TTC549 (cell line): ENCODE measurements around the gene ABI3BP.

ENCODE experiments used
- FAIRE-seq: peaks from 2 replicates; lab custom pipeline; 2012; peaks lifted over from hg19 to GRCh38; lab: Jason Lieb, UNC

ABI3BP gene

DNA sequence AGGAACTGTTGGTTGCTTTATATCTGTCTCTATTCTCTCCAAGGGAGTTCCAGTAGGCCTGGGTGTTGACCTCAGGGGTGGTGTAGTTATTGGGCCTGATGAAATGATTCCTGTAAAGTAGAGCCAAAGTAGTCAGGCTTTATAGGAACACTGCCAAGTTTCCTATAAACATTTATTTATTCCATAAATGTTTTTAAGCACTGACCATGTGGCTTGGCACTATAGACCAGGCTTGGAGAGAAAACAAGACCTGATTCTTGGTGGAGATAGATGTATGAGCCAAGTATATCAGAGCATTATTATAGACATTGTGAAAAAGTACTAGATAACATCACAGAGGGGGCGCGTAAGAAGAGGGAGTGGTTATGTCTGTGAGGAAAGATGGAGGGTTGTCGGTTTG, 218.0 kb downstream of the ABI3BP start:
- FAIRE-seq: no peak

DNA sequence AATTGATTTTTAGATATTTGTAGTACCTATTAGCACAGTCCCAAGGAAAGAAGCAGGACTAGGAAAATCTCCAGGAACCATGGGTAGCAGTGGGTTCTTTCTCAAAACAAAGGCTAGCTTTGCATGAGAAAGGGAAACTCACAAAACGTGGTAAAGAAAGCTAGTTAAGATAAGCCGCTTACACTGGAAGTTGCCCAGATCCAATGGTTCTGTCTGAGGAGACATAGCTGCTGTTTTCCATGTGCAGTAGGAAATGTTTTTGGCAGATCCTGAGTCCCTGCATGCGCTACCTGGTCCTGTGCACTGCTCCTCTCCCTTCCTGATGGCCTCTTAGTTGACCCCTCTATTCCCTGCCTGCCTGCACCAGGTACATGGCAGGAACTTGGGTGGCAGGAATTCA, 223.5 kb downstream of the ABI3BP start:
- no peak for FAIRE-seq

DNA sequence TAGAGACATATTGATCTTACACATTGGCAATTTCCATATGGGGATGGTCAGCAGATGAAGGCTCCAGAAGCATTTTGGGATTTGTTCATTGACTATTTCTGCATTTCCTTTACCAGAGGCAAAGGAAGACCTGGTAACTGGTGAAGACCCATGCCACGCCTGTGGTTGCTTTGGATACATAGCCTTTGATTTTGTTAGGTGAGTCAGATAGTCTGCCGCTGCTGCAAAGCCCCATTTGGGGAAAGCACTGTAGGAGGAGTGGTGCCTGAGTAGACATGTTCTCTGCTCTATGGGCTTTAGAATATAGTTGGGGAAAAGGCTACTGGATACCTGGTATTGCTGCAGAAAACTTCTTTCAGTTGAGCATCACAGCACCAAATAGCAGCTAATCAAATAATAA, 227.2 kb downstream of the ABI3BP start:
- FAIRE-seq: no peak

DNA sequence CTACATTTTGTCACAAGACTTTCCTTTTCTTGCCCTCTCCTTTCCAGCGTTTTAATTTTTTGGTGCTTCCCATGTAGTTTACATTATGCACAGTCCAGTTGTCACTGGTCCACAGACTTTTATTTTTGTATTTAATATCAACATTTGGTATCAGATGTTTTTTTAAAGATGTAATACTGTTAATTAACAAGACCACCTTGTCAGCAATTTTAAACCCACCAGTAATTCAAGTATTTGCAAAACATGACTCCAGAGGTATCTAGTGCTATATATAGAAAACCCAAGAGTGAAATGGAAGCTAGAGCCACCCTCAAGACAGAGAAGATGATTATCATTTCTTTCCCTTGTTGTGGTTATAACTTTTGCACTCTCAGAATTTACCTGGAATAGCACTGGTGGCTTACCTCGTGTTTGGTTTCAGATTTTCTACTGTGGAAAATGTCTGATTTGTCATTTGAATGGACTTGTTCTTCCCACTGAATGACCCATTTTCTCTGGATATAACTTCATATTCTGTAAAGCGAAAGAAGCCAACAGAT, 227.7 kb downstream of the ABI3BP start:
- no peak for FAIRE-seq

DNA sequence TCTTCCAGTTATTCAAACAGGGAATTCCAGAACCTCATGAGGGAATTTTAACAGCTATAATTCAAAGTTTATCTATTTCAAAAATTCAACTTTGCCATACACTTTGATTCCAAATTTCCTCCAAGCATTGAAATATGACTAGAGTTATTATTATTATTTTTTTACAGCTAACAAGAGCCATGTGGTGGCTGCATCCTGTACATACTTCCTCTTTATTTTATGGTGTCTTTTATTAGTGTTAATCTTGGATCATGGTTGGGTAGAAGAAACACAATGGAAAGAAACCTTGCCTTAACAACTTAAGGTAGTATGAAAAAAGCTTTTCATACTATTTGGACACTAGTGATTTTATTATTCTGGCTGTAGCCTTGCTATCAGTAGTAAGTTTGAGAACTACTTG, 231.3 kb downstream of the ABI3BP start:
- FAIRE-seq: no peak

DNA sequence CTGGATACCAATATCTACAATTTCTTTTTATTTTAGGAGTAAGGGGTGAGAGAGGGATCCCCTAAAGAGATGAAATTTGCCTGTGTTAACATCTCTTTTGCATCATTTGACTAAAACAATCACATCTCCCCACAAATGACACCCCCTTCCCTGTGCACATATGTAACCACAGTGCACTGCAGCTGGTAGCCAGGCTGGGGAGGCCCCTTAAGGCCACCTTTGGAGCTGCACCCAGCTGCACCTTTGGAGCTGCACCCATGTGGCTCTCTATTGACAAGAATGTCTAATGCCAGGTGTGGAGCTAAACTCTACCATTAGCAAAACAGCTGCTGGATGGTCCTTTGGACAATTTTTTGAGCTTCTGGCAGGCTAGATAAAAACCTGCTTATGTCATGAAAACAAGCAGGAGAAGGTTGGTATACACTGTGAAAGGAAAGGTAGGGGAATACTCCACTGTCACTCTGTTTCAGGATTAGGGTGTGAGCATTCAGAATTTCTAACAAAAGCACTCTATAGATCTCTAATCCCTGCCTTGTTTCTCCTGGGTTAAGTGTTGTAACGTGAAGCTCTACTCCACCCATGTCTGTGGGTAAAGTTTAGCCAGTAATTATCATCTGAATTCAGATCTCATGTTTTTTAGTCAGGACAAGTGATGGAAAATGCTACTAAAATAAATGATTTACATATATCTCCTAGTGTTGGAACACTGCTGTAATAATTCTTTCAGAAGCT, 231.8 kb downstream of the ABI3BP start:
- no peak for FAIRE-seq

DNA sequence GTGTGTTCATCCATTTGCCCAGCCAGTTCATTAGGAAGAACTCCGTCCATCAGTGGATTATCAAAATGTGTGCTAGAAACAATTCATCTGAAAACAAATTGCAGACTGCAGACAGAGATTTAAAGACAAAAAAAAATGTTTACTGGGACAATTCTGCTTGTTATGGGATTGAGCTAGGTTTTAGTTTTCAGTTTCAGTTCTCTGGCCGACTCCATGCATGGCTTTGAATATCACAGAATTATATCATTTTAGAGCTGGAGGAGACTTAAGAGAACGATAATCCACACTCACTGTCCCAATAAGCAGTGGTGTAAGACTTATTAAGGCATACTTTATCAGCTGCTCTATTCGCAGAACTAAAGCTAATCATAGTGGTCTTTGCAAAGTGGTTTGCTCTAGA, 232.8 kb downstream of the ABI3BP start:
- no peak for FAIRE-seq

DNA sequence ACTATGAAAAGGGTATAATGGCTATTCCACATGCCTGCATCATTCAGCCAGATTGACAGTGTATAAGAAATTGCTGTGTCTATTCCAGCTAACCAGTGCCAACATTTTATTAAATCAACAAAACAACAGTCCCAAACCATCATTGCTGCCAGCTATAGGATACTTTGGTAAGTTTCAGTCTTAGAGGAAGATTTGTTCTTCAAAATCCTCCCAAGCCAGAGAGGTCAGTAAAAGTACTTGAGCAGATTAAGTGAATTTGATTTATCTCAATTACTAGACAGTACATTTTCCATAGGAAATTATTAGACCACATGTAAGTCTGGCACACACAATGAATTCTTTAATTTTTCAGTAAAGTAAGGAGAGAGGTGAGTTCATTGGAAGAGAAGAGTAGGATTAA, 233.3 kb downstream of the ABI3BP start:
- FAIRE-seq: no peak

DNA sequence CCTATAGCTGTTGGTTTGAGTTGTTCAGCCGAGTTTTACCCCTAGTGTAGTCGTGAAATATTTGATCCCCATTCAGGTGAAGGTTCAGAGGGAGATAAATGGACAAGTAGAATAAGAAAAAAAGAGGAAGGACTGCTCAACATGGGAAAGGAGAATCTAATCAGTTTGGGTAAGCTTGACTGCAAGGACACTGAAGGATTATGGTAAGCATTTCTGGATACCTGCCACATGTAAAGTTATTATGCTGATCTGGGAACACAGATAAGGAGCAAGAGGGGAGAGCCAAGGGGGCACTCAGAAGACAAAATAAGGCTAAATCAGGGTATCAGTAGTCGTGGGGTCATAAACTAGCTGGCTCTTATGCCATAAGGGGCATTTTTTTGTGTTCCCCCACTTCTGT, 234.1 kb downstream of the ABI3BP start:
- no peak for FAIRE-seq

DNA sequence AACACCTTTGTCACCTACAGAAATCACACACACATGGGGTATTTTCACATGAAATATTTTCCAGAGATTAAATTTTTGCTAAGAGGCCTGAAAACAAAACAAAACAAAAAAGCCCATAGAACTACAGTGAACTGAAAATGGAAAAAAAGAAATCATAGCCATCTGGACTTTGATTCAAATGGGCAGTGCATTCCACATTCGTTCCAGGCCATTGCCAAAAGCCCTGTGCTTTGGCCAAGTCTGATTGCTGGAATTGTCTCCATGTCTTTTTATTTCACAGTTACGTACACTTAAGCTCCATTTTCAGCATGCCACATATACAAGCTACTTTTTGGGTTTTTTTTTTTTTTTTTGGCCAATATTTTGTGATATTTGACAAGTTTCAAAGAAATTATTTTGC, 236.8 kb downstream of the ABI3BP start:
- FAIRE-seq: no peak

DNA sequence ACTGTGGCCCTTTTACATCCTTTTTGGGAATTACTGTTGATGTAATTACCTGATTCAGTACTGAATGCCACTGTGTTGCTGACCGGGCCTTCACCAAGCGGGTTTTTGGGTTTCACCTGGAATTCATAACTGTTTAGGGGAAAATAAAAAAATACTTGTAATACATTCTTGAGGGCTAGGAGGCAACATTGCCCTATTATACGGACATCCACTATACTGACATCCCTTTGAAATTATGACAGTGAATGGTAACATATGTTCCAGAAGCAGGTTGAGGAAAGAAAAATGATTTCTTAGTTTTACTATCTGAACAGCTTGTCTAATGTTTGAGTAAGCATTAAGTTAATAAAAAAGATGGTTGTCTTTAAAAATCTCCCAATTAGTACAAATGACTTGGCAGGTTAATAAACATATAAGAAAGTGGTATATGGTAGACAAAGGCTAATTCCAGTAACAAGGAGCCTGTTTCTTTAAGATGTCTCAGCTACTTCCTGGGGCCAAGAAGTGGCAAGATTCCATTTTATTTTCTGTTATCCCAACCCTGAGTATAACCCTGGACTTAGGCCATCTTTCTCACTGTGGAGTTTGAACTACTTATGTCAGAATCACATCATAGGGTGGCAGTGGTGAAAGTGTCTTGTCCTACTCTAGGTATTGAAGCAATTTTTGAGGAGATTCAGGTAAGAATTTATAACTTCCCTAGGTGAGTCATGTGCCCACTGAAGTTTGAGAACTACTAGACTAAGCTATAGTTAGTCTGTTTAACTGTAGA, 238.5 kb downstream of the ABI3BP start:
- no peak for FAIRE-seq

DNA sequence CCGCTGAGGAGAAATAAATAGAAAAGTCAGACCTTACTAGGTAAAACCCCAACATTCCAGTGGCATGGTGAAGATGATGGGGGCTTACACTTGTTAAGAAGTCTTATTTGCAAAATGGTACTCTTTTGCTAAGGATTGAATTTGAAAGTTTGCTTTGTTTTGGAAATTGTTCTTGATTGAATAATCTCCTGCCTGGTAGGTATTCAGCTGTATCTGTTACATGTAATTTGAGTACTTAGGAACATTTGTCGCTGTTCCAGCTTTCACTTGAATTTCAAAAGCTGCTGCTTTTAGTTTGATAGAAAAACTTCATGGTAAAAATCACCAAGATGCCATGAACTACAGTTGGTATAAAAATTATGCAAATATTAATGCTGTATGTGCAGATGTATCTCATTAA, 239.4 kb downstream of the ABI3BP start:
- FAIRE-seq: no peak

DNA sequence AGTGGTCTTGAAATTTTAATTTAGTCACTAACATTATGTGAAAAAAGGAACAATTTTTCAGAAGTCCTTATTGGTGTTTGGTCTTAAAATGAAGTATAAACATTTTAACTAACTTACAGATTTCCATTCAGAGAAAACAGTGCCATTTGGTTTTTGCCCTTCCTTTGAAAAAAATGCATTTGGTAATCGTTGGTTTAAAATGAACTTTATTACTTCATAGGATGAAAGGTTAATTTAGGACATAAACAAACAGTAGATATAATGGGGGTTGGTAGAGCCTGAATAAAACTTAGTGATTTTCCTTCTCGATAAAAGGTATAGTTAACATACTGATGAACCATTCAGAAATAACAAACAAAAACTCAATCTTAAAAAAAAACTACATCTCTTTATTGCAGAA, 244.3 kb downstream of the ABI3BP start:
- no peak for FAIRE-seq

DNA sequence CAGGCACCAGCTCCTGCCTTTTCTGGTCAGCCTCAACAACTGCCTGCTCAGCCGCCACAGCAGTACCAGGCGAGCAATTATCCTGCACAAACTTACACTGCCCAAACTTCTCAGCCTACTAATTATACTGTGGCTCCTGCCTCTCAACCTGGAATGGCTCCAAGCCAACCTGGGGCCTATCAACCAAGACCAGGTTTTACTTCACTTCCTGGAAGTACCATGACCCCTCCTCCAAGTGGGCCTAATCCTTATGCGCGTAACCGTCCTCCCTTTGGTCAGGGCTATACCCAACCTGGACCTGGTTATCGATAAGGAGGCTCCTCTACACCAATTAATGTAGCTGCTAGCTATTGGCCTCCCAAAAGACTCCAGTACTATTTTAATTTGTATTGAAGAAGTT, 245.0 kb downstream of the ABI3BP start:
- FAIRE-seq: no peak

DNA sequence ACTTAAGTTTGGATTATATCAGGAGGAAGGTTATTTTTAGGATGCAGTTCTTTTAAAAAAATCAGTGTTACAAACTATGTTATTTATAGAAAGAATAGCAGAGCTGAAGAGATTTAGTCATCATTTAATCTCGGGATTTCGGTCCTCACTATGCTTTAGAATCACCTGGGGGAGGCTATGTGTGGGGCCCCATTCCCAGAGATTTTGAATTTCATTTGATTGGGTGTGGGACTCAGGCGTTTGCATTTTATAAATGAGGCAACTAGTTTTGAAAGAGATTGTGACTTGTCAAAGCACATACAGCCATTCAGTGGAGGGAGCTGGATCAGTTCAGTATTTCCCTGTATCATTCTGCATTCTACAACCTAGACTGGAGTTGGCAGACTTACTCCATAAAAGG, 247.1 kb downstream of the ABI3BP start:
- no peak for FAIRE-seq

DNA sequence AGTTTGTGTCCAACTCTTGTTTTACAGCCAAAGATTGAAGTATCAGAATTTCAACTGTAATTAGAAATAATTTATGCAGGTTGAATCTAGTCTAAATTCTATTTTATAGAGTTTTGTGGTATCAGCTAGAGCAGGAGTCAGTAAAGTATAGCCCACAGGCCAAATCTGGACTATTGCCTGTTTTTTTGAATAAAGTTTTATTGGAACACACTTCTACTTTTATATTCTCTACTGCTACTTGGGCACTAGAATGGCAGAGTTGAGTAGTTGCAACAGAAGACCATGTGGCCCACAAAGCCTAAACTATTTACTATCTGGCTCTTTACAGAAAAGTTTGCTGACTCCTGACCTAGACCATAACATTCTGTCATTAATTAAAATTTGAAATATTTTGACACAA, 247.6 kb downstream of the ABI3BP start:
- no peak for FAIRE-seq

DNA sequence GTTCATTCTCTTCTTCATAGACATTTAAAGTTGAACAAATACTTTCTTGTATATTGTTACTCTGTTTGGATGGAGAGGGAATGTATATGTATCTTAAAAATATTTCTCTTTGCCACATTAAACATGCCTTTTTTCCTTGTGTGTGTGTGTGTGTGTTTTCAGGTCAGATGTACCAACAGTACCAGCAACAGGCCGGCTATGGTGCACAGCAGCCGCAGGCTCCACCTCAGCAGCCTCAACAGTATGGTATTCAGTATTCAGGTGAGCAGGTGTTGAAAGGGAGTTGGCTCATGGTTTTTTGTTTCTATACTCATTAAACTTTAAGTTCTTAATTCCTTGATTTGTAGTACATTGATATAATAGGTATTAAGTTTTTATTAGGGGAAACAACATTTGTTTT, 248.6 kb downstream of the ABI3BP start:
- no peak for FAIRE-seq

DNA sequence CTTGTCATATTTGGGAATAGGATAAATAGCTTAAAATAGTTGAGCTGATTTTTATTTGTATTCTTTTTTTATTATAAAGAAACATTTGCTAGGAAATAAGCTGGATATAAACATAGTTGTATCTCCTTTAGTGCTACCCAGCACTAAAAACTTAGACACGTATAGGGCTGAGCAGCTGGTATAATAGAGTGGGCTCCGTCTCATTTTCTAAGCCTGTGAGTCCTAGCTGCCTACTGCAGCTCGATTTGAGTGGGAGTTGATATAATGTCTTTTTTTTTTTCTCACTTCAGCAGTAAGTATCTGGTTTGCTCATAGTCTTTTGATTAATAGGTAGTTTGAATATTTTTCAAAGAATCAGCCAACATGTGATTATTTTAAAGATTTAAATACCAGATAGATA, 249.7 kb downstream of the ABI3BP start:
- no peak for FAIRE-seq

DNA sequence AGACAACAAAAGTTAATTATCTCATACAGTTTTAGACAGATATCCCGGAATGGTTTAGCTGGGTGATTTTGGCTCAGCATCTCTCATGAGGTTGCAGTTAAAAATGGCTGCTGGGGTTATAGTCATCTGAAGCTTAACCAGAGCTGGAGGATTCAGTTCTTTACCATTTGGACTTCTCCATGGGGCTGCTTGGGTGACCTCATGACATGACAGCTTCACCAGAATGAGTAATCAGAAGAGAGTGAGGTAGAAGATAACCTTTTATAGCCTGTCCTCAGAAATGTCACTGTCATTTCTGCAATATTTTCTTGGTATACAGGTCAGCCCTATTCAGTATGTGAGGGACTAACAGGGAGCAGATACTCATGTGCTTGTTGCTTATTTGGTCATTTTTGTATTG, 253.0 kb downstream of the ABI3BP start:
- no peak for FAIRE-seq

DNA sequence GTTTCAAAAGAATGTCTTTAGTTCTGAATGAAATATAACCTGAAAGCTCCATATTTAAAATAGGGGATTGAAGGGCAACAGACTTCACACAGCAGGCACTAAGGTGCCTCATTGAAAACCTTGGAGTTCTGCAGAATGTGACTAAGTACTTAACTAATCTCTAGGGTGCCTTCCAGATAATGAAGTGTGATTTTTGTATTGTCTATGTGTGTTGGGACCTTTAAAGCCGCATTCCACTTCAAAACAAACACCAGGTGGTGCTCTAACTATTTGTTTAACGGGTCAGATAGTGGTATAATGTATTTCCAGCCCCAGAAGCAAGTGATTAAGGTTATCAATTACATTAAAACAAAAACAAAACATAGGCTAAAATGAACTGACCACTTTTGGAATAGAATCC, 255.9 kb downstream of the ABI3BP start:
- no peak for FAIRE-seq

DNA sequence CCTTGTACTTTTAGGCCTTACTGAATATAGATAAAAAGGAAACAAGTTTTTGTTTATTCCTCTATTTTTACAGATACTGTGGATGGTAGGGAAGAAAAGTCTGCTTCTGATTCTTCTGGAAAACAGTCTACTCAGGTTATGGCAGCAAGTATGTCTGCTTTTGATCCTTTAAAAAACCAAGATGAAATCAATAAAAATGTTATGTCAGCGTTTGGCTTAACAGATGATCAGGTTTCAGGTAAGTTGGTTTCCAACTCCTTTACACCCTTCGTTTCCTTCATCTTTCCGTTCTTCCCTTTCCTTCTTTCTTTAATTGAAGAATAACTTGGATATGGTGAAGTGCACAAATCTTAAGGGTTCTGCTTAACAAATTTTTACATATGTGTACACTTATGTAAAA, 260.8 kb downstream of the ABI3BP start:
- FAIRE-seq: no peak

DNA sequence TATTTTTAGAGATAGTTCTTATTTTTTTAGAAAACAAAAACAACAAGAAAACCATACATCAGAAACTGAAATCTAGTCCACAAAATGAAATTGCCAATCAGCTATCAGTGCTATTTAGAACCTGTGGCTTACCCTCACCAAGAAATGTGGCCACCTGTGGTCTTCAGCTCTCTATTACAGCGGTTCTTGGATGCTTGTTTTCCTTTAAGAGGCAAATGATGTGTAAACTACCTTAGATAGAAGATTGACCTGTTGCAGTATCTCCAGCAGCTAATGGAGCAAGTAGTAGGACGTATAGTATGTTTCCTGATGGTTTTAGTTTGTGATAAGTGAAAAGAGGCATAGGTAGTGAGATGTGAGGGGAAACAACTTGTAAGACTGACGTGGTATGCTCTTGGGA, 262.7 kb downstream of the ABI3BP start:
- FAIRE-seq: no peak

DNA sequence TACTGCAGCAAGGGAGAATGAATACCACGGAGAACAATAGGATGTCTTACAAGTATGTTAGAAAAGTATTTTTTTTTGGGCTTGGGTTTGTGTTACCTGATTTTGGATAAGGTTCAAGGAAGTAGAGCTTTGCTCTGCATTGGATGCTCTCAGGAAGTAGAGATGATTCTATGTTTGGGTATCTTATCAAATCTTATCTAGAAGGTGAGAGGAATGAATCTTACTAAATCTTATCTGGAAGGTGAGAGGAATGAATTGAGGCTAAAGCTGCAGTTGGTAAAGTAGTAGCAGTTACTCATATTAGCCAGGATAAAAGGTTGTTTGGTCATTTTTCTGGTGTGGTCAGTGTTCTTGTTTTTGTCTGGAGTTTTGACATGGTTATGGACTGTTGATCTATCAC, 266.5 kb downstream of the ABI3BP start:
- FAIRE-seq: no peak

DNA sequence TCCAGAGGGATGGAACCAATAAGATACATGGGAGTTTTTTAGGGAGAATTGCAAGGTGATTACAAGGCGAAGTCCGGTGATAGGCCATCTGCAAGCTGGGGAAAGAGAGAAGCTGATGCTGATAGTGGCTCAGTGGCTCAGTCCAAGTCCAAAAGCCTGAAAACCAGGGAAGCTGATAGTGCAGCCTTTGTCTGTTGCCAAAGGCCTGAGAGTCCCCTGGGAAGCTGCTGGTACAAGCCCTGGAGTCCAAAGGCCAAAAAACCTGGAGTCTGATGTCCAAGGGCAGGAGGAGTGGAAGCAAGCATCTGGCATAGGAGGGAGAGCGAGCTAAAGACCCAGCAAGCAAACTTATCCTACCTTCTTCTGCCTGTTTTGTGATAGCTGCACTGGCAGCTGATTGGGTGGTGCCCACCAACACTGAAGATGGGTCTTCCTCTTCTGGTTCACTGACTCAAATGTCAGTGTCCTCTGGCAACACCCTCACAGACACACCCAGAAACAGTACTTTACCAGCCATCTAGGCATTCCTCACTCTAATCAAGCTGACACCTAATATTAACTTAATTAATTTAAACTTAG, 267.2 kb downstream of the ABI3BP start:
- FAIRE-seq: no peak
